IMR-90 (cell line): Measurements from ENCODE around the gene DLGAP4. TPM values are rescaled to one million over a fixed set of nuclear protein-coding genes. Genes with fewer than 3 reads are reported as not detected.

Experiments used
- MAZ ChIP-seq: IDR thresholded peaks from 2 replicates; pipeline ENCODE4 v1.6.1; 2012; ENCODE audit warnings: low read depth, mild to moderate bottlenecking, low read length, improper control_type of control experiment, moderate library complexity, borderline replicate concordance
- RFX5 ChIP-seq: IDR thresholded peaks from 2 replicates; pipeline ENCODE4 v1.8.0; 2012; ENCODE audit warnings: low read depth, mild to moderate bottlenecking, low read length, moderate library complexity
- polyA plus RNA-seq, 3 experiments: library from polyadenylated mRNA; depleted of rRNA; stranded (reverse); fragments of >200 nt; gene quantifications; 2 replicates each; pipeline ENCODE4 v1.2.3, GENCODE V29; 2012; ENCODE audit warnings: low replicate concordance in 1 of 3
- total RNA-seq: library from RNA; depleted of rRNA; stranded (reverse); fragments of >200 nt; gene quantifications from 2 replicates; pipeline ENCODE4 v1.2.3, GENCODE V29; 2012
- TF ChIP-seq, protein P1 (sequence below): conservative IDR thresholded peaks from 2 replicates; pipeline ENCODE4 v1.5.1; 2012; ENCODE audit warnings: mild to moderate bottlenecking, low read depth, low read length, improper control_type of control experiment

Gene DLGAP4
- total and polyA plus RNA-seq, 2 of the 4 experiments (the other 2 are of a cell fraction): 32.3 to 73.2 TPM

DNA sequence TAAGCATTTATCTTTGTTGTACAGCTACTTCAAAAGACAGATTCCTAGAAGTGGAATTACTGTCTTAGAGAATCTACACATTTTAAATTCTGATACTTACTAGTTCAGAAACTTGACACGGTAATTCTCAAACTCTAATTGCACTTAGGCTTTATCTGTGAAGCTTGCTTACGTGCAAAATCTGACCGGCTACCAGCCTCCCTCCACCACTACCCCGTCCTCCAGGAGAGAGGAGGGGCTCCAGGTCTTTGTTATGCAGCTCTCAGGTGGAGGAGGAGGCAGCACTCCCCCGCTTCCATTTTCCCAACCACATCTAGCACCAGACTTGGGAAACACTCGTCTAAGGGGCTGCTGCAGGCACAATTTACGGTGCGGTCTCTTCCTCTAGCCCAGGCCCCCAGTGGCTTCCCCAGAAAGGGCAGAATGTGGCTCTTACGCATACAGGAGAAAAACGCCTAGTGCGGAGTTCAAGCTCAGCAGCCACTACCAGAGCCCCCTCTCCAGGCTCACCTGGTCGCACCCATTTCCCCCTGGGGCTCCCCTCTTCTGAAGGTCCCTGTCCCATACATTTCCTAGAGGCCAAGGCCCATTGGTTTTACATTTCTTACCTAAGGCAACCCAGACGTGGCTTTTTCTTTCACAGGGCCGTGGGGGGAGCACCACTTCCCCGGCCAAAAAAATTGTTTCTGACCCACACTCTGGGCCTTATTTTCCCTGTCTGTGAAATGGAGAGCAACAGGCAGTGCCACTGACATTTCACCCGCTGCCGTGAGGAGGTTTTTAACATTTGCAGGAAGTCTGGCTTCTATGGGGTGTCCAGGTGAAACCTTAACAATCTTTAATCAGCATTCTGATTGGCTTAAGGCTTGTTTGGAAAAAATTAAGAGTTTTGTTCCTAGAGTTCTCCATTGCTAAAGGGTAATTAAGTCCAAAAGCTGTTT, 265.7 kb downstream of the DLGAP4 start (continued):
- TF ChIP-seq, protein P1, sequence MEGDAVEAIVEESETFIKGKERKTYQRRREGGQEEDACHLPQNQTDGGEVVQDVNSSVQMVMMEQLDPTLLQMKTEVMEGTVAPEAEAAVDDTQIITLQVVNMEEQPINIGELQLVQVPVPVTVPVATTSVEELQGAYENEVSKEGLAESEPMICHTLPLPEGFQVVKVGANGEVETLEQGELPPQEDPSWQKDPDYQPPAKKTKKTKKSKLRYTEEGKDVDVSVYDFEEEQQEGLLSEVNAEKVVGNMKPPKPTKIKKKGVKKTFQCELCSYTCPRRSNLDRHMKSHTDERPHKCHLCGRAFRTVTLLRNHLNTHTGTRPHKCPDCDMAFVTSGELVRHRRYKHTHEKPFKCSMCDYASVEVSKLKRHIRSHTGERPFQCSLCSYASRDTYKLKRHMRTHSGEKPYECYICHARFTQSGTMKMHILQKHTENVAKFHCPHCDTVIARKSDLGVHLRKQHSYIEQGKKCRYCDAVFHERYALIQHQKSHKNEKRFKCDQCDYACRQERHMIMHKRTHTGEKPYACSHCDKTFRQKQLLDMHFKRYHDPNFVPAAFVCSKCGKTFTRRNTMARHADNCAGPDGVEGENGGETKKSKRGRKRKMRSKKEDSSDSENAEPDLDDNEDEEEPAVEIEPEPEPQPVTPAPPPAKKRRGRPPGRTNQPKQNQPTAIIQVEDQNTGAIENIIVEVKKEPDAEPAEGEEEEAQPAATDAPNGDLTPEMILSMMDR: no peak
- TF ChIP-seq MAZ: no peak
- no peak for TF ChIP-seq RFX5
